Tibial artery (tissue), 4 donors: ENCODE results near the gene RGS7.
"Not testable (repeated sequence)": the region's sequence is repeated elsewhere in the genome, so short reads cannot be mapped to it uniquely, and the experiment has no call there.

Source experiments
- DNase-seq, 2 donors: peaks; one replicate each; pipeline ENCODE4 v3.0.0-alpha.2; 2019
- H3K27ac ChIP-seq, 2 donors: fragments of 200-600 bp; sonication (generic) in 1 of 2; 1 replicate in 1 of 2; 2 replicates in 1 of 2; pipeline ENCODE4 v1.5.1; 2018 to 2019; ENCODE audit warnings: mild to moderate bottlenecking in 1 of 2
- H3K27me3 ChIP-seq, 2 donors: fragments of 200-600 bp; sonication (generic) in 1 of 2; one replicate each; pipeline versions ENCODE4 v1.5.1 to v1.6.0; 2016 to 2019
- H3K36me3 ChIP-seq, 3 donors: fragments of 200-600 bp; sonication (generic) in 2 of 3; one replicate each; pipeline ENCODE4 v1.5.1; 2016 to 2019; ENCODE audit warnings: mild to moderate bottlenecking in 2 of 3
- H3K4me1 ChIP-seq, 4 donors: fragments of 200-600 bp; sonication (generic) in 2 of 4; 1 replicate in 3 of 4; 2 replicates in 1 of 4; pipeline ENCODE4 v1.5.1; 2016 to 2019
- H3K4me3 ChIP-seq, 2 donors: fragments of 200-600 bp; sonication (generic) in 1 of 2; 1 replicate in 1 of 2; 2 replicates in 1 of 2; pipeline ENCODE4 v1.5.1; 2018 to 2019; ENCODE audit warnings: mild to moderate bottlenecking in 2 of 2
- H3K9me3 ChIP-seq, 3 donors: fragments of 200-600 bp; sonication (generic) in 1 of 3; one replicate each; pipeline ENCODE4 v1.5.1; 2016 to 2019
- CTCF ChIP-seq, 2 experiments: fragments of 200-600 bp in 1 of 2; fragments of 450-650 bp in 1 of 2; IDR thresholded peaks; one replicate each; pipeline ENCODE4 v1.5.1; 2017 to 2019; ENCODE audit warnings: antibody characterized with exemption in 2 of 2, mild to moderate bottlenecking in 1 of 2, moderate library complexity in 1 of 2
- intact Hi-C: fragments of 100-400 bp; cut with DNase I; formaldehyde crosslinking; loops from one replicate; pipeline ENCODE4 v1.15.0; 2023; ENCODE audit warnings: low total_unique reads

Gene RGS7

GRCh38 chr1:240739754-240740153, 617.3 kb downstream of the RGS7 start:
- no peak for DNase-seq
- Histone ChIP-seq H3K27ac (no peak overlapping the region), H3K4me1 (no peaks in the 10 kb centered on the region), H3K27me3 (no peaks in the 10 kb centered on the region), H3K9me3 (no peaks in the 10 kb centered on the region), H3K36me3 (no peaks in the 10 kb centered on the region), H3K4me3 (no peak overlapping the region)
- TF ChIP-seq CTCF (IDR thresholded peaks at IDR 0.05), result no peak
- intact Hi-C loops, result no loop called here

GRCh38 chr1:240739139-240739538, 617.9 kb downstream of the RGS7 start:
- no peaks in the 10 kb centered on the region for H3K36me3 ChIP-seq
- no peaks in the 10 kb centered on the region for H3K9me3 ChIP-seq
- DNase-seq, result no peak
- TF ChIP-seq CTCF (IDR thresholded peaks at IDR 0.05), result no peak
- no peaks in the 10 kb centered on the region for H3K4me1 ChIP-seq
- H3K27me3 ChIP-seq, result no peaks in the 10 kb centered on the region
- H3K4me3 ChIP-seq, result no peak overlapping the region
- intact Hi-C loops, result no loop called here
- no peak overlapping the region for H3K27ac ChIP-seq

GRCh38 chr1:240737766-240738265, 619.2 kb downstream of the RGS7 start:
- intact Hi-C loops, result no loop called here
- Histone ChIP-seq H3K27ac (no peak overlapping the region), H3K27me3 (no peaks in the 10 kb centered on the region), H3K9me3 (no peaks in the 10 kb centered on the region), H3K4me1 (no peaks in the 10 kb centered on the region), H3K36me3 (no peaks in the 10 kb centered on the region), H3K4me3 (no peak overlapping the region)
- TF ChIP-seq CTCF (IDR thresholded peaks at IDR 0.05), result no peak
- no peak for DNase-seq

GRCh38 chr1:240737298-240737697, 619.7 kb downstream of the RGS7 start:
- Histone ChIP-seq H3K9me3 (no peaks in the 10 kb centered on the region), H3K27ac (no peak overlapping the region), H3K36me3 (no peaks in the 10 kb centered on the region), H3K27me3 (no peaks in the 10 kb centered on the region), H3K4me1 (no peaks in the 10 kb centered on the region), H3K4me3 (no peak overlapping the region)
- intact Hi-C loops, result no loop called here
- no peak for TF ChIP-seq CTCF (IDR thresholded peaks at IDR 0.05)
- DNase-seq, result no peak

GRCh38 chr1:240734705-240735104, 622.3 kb downstream of the RGS7 start:
- H3K27ac ChIP-seq, intact Hi-C loops, H3K9me3 ChIP-seq, DNase-seq, H3K4me3 ChIP-seq, H3K27me3 ChIP-seq, H3K4me1 ChIP-seq, H3K36me3 ChIP-seq: not testable (repeated sequence)

GRCh38 chr1:240734001-240734400, 623.0 kb downstream of the RGS7 start:
- no peak for DNase-seq
- intact Hi-C loops, result no loop called here

More at GRCh38 chr1:240734001-240734400, 623.0 kb downstream of the RGS7 start:
- Histone ChIP-seq H3K4me3 (no peak overlapping the region), H3K4me1 (no peaks in the 10 kb centered on the region), H3K27me3 (no peaks in the 10 kb centered on the region), H3K9me3 (no peaks in the 10 kb centered on the region), H3K36me3 (no peaks in the 10 kb centered on the region), H3K27ac (no peak overlapping the region)
- no peak for TF ChIP-seq CTCF (IDR thresholded peaks at IDR 0.05)
